H1 (cell line): ENCODE measurements around the gene UVSSA. TPM values are rescaled to one million over a fixed set of nuclear protein-coding genes. Genes with fewer than 3 reads are reported as not detected.

Experiments used
- HDAC2 ChIP-seq, 2 experiments: fragments of 300-600 bp in 1 of 2; sonication (generic) in 1 of 2; IDR thresholded peaks; 2 replicates each; pipeline ENCODE4 v1.6.1; 2011 to 2012; ENCODE audit warnings: low read depth in 2 of 2, low read length in 2 of 2, mild to moderate bottlenecking in 2 of 2, moderate library complexity in 2 of 2, borderline replicate concordance in 1 of 2, inconsistent platforms in 1 of 2
- JUN ChIP-seq: IDR thresholded peaks from 2 replicates; pipeline ENCODE4 v1.6.1; 2011; ENCODE audit warnings: low read depth, mild to moderate bottlenecking, improper control_type of control experiment, low read length
- KDM5A ChIP-seq: fragments of 200-600 bp; IDR thresholded peaks from 2 replicates; pipeline ENCODE4 v1.7.1; 2012; ENCODE audit warnings: mild to moderate bottlenecking, low read length, inconsistent platforms, mixed read lengths
- PHF8 ChIP-seq: fragments of 200-600 bp; sonication (generic); conservative IDR thresholded peaks from 2 replicates; pipeline ENCODE4 v1.7.1; 2012; ENCODE audit warnings: low read depth, mild to moderate bottlenecking, inconsistent platforms, low read length, moderate library complexity
- SIN3A ChIP-seq, 2 experiments: IDR thresholded peaks in 1 of 2; conservative IDR thresholded peaks in 1 of 2; 2 replicates each; pipeline ENCODE4 v1.6.1; 2011 to 2012; ENCODE audit warnings: low read length in 2 of 2, improper control_type of control experiment in 1 of 2, low read depth in 1 of 2, mild to moderate bottlenecking in 1 of 2
- SUZ12 ChIP-seq: fragments of 200-600 bp; sonication (generic); IDR thresholded peaks from 2 replicates; pipeline ENCODE4 v1.6.1; 2012; ENCODE audit warnings: mild to moderate bottlenecking, inconsistent platforms, low read length, moderate library complexity, mixed read lengths
- TEAD4 ChIP-seq: IDR thresholded peaks from 2 replicates; pipeline ENCODE4 v1.6.1; 2012; ENCODE audit warnings: low read depth, low read length, inconsistent platforms, mixed read lengths
- polyA plus RNA-seq, 7 experiments: library from polyadenylated mRNA; depleted of rRNA in 3 of 7; stranded (reverse) in 5 of 7; unstranded in 2 of 7; fragments of >200 nt in 5 of 7; fragments of 200-250 nt in 2 of 7; gene quantifications; 1 replicate in 5 of 7; 2 replicates in 1 of 7; 4 replicates in 1 of 7; pipeline versions ENCODE4 v1.2.1 to v1.2.3, GENCODE V29; 2011 to 2013; ENCODE audit warnings: missing spikeins in 2 of 7, mixed read lengths in 2 of 7
- total RNA-seq: library from RNA; stranded (reverse); fragmentation: NEBNext Ultra II Directional; extraction: Animal tissue kit (Norgen Biotek cat#: 25700); gene quantifications from 2 replicates; pipeline ENCODE4 v1.2.1, GENCODE V29; 2021

Gene UVSSA
- total and polyA plus RNA-seq, 2 of the 8 experiments (the other 6 are each of a cell fraction or from before 2014, with no cell fraction given): 14.5 to 19.4 TPM

DNA sequence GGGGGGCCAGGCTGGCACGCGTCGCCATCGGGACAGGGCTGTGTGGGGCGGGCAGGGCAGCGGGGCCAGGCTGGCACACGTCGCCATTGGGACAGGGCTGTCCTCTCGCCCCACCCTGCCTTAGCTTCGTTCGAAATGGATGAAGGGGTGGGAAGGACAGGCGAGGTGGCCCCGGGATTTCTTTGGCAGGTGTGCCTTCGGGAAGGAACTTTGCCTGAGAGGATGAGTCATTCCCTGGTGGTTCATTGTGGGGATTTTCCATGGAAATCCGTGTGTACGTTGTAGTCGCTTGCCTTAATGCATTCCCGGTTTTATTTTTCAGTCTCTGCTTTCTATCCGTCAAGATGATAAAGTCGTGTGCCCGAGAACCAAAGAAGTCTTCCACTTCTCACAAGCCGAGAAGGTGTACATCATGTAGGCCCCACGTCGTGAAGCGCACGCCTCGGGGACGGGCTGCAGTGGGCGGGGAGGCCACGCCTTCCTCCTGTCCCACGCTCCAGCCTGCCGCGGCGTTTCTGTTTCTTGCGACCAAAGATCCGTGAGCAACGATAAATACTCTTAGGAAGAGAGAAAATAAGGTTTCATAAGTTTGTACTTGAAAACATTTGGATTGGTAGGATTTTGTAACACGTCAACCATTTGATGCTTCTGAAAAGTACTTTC lies 8.1 kb upstream of the UVSSA start (continued):
- TF ChIP-seq HDAC2 (IDR thresholded peaks at IDR 0.05; ENCODE audit: borderline replicate concordance in 1 of 2, low read depth in 2 of 2, low read length in 2 of 2) (no peak), PHF8 (no peak), JUN (no peak), KDM5A (no peak), SIN3A (conservative IDR thresholded peaks at IDR 0.05 in 1 of 2, IDR thresholded peaks at IDR 0.05 in 1 of 2; ENCODE audit: low read depth in 1 of 2, low read length in 2 of 2) (no peak), SUZ12 (no peak), TEAD4 (no peak)
- TF ChIP-seq, all 59 proteins: peak for 0
